ENCODE measurements around the gene ALDH7A1.

ALDH7A1 gene

GRCh38 chr5:126534553-126534952, 60.5 kb downstream of the ALDH7A1 start:
- FAIRE-seq: no peak
- TF ChIP-seq, protein P1, sequence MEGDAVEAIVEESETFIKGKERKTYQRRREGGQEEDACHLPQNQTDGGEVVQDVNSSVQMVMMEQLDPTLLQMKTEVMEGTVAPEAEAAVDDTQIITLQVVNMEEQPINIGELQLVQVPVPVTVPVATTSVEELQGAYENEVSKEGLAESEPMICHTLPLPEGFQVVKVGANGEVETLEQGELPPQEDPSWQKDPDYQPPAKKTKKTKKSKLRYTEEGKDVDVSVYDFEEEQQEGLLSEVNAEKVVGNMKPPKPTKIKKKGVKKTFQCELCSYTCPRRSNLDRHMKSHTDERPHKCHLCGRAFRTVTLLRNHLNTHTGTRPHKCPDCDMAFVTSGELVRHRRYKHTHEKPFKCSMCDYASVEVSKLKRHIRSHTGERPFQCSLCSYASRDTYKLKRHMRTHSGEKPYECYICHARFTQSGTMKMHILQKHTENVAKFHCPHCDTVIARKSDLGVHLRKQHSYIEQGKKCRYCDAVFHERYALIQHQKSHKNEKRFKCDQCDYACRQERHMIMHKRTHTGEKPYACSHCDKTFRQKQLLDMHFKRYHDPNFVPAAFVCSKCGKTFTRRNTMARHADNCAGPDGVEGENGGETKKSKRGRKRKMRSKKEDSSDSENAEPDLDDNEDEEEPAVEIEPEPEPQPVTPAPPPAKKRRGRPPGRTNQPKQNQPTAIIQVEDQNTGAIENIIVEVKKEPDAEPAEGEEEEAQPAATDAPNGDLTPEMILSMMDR (IDR thresholded peaks at IDR 0.05; ENCODE audit: insufficient read depth, missing control alignments): no peak
- no peak for DNase-seq (ENCODE audit: insufficient read length, low spot score)

GRCh38 chr5:126531543-126532120, 63.4 kb downstream of the ALDH7A1 start:
- TF ChIP-seq, protein P1 (IDR thresholded peaks at IDR 0.05; ENCODE audit: insufficient read depth, missing control alignments): no peak
- FAIRE-seq (no peak), DNase-seq (ENCODE audit: insufficient read length, low spot score) (no peak)

DNA sequence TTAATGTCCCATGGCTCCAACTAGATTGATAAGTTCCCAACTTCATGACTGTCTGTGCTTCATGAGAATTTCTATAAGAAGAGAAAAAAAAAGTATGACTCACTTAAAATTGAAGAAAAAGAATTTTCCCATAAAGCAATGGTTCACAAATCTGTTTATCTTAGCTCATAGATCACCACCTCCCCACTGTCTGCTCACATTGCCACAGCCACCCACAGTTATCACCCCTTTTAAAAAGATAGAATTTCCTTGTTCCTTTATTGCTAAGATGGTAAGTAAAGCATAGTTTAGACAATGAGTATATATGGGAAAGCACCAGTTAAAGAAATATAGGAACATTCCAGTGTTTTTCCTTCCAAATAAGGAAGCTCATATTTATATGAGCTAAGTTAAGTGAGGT, 67.1 kb downstream of the ALDH7A1 start:
- TF ChIP-seq, protein P1 (IDR thresholded peaks at IDR 0.05; ENCODE audit: insufficient read depth, missing control alignments): no peak
- FAIRE-seq: no peak
- no peak for DNase-seq (ENCODE audit: insufficient read length, low spot score)

DNA sequence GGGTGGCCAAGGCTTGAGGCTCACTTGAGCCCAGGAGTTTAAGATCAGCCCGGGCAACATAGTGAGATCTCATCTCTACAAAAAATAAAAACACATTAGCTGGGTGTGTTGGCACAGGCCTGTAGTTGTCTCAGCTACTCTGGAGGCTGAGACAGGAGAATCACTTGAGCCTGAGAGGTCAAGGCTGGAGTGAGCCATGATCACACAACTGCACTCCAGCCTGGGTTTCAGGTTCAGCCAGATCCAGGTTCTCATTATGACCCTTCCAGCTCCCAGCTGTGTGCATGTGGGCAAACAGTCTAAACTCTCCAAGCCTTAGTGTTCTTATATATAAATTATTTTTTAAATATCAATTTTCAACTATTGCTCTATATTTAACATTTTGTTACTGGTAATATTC, 67.9 kb downstream of the ALDH7A1 start:
- TF ChIP-seq, protein P1 (IDR thresholded peaks at IDR 0.05; ENCODE audit: insufficient read depth, missing control alignments): no peak
- FAIRE-seq (no peak), DNase-seq (ENCODE audit: insufficient read length, low spot score) (no peak)

- no peak for FAIRE-seq
- TF ChIP-seq, protein P1 (IDR thresholded peaks at IDR 0.05; ENCODE audit: insufficient read depth, missing control alignments): no peak
- no peak for DNase-seq (ENCODE audit: insufficient read length, low spot score)
Observed at GRCh38 chr5:126526493-126526892, 68.5 kb downstream of the ALDH7A1 start.

DNA sequence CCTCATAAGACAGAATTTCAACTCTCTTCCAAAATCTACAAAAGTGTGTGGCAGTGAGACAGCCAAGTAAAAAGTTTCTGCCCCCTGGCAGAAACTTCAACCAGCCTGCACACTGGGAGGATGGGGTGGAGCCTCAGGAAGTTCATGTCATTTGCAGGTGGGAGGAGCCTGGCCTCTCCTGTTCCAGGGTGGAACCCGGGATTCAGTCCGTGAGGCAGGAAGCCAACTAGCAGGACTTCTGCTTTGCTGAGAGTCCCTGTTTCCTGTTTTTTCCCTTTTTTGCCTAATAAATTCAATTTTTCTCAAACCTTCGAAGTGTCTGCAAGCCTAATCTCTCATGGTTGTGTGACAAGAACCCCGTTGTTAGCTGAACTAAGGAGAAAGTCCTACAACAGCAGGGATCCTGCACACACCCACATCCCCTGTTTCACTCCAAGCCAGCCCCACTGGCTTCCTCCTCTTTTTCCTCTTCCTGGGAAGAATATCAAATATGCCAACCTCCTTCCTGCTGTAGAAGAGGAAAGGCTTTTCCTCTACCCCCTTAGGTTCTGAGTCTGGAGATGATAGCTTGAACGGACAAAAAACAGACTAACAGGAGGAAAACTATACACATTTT, 69.3 kb downstream of the ALDH7A1 start:
- TF ChIP-seq, protein P1 (IDR thresholded peaks at IDR 0.05; ENCODE audit: insufficient read depth, missing control alignments): no peak
- FAIRE-seq (no peak), DNase-seq (ENCODE audit: insufficient read length, low spot score) (no peak)

- FAIRE-seq: no peak
- TF ChIP-seq, protein P1 (IDR thresholded peaks at IDR 0.05; ENCODE audit: insufficient read depth, missing control alignments): no peak
- DNase-seq (ENCODE audit: insufficient read length, low spot score): no peak
Observed at GRCh38 chr5:126523818-126524510, 71.1 kb downstream of the ALDH7A1 start.

All from D721Med (cell line).